ENCODE results near the gene HNF1B. TPM values are rescaled to one million over a fixed set of nuclear protein-coding genes. Genes with fewer than 3 reads are reported as not detected.

The HNF1B gene
- total and polyA plus RNA-seq, 2 donors (not counting 3 experiments of a cell fraction or from before 2014, with no cell fraction given) = not detected

DNA sequence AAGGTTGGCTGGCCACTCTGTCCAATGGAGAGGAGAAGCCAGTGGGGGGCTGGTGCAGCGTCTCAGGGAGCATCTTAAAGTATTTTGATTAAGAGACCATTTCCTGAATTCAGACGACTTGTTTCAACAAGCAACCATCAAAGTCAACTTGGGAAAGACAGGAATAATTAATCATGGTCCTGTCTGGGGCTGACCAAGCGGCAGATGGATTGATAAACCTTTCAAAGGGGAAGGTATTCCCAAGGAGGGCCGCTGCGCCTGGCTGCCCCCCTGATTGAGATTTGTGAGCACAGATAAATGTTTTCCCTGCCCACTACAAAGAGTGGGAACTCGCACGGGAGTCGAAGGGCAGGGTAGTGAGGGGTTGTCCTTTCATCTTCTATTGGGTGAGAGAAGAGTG, 47.5 kb downstream of the HNF1B start:
- H3K9me3 ChIP-seq (replicated peaks; ENCODE audit: control insufficient read depth, insufficient read depth, low read length) = no peaks in the 10 kb centered on the region
- FAIRE-seq (no peak), DNase-seq (ENCODE audit: low read depth, low spot score) (no peak)
- TF ChIP-seq MAX (IDR thresholded peaks at IDR 0.05; ENCODE audit: insufficient read depth, insufficient read length) = no peak
- TF ChIP-seq EZH2 (IDR thresholded peaks at IDR 0.05; ENCODE audit: borderline replicate concordance, low read depth, low read length, severe bottlenecking) = no peak
- TF ChIP-seq GATA2 (IDR thresholded peaks at IDR 0.05; ENCODE audit: insufficient read depth, insufficient read length, low read depth, low read length) = no peak
- no peak for TF ChIP-seq POLR2AphosphoS5 (IDR thresholded peaks at IDR 0.05; ENCODE audit: insufficient read depth, low read depth, low read length)
- TF ChIP-seq CTCF (IDR thresholded peaks at IDR 0.05; ENCODE audit: extremely low read depth in 1 of 2, insufficient read depth in 1 of 2, low read depth in 1 of 2, low read length in 2 of 2) = no peak
- no peak for TF ChIP-seq POLR2A (IDR thresholded peaks at IDR 0.05; ENCODE audit: low read depth, low read length)
- no peak for TF ChIP-seq FOS (IDR thresholded peaks at IDR 0.05; ENCODE audit: borderline replicate concordance, insufficient read depth, low read length)
- TF ChIP-seq JUN (IDR thresholded peaks at IDR 0.05; ENCODE audit: borderline replicate concordance, insufficient read depth, insufficient read length, low read depth) = no peak
- dilution Hi-C loops (cut with MboI; ENCODE audit: extremely low pct_ligation_motif_present, low sequenced_read_pairs) = no loop called here
- ChIA-PET POLR2A (no interaction called here), CTCF (interaction anchor here (0.9 kb wide), 1 partner anchor 47 kb away, joined by 4 read pairs; no protein-coding TSS in a partner anchor)
- intact Hi-C loops (cut with micrococcal nuclease) = no loop called here
- no peak overlapping the region for H3K4me2 ChIP-seq (ENCODE audit: insufficient read depth, low read length)
- no peak overlapping the region for H2AFZ ChIP-seq (ENCODE audit: low read depth, low read length)
- H3K4me1 ChIP-seq (ENCODE audit: control insufficient read depth, extremely low read depth, insufficient read depth, low read length) = no peaks in the 10 kb centered on the region
- peaks cover 8 to 16% of the 10 kb centered on the region in 2 experiments for H3K27me3 ChIP-seq (ENCODE audit: control insufficient read depth in 2 of 2, insufficient read depth in 2 of 2, low read length in 2 of 2)
- no peak overlapping the region for H3K27ac ChIP-seq (ENCODE audit: insufficient read depth, low read depth, low read length)
- H3K36me3 ChIP-seq (ENCODE audit: control insufficient read depth in 2 of 2, extremely low read depth in 1 of 2, insufficient read depth in 2 of 2, low read length in 2 of 2) = no peaks in the 10 kb centered on the region
- H3K4me3 ChIP-seq (replicated peaks in 1 of 3; ENCODE audit: insufficient read depth in 1 of 3, low read depth in 1 of 3, low read length in 3 of 3) = no peak overlapping the region
- H3K79me2 ChIP-seq (ENCODE audit: control insufficient read depth, insufficient read depth, low read length) = no peaks in the 10 kb centered on the region
- H4K20me1 ChIP-seq (replicated peaks; ENCODE audit: control insufficient read depth, extremely low read depth, insufficient read depth, low read length) = no peaks in the 10 kb centered on the region
- H3K9me1 ChIP-seq (replicated peaks; ENCODE audit: control insufficient read depth, extremely low read depth, insufficient read depth, low read length) = no peaks in the 10 kb centered on the region
- BruUV-seq (replicated peaks) = no TSS peak
- no peak overlapping the region for H3K9ac ChIP-seq (replicated peaks; ENCODE audit: extremely low read depth, insufficient read depth, low read length)

Measured in endothelial cell of umbilical vein (primary cell).